A549 (cell line): ENCODE measurements around the gene ANAPC7. TPM values are rescaled to one million over a fixed set of nuclear protein-coding genes. Genes with fewer than 3 reads are reported as not detected.

Experiments used
- ATAC-seq, 2 experiments: fragments of 200-7000 bp in 1 of 2; fragments of >200 bp in 1 of 2; cut with Nextera tagmentation in 1 of 2; cut with Tn5 transposase in 1 of 2; 3 replicates each; pipeline versions ENCODE4 v1.8.0 to v1.9.1; 2018 to 2020; ENCODE audit warnings: mild to moderate bottlenecking in 1 of 2, moderate library complexity in 1 of 2
- CTCF ChIA-PET: fragments of 300-600 bp; sonication (Branson Sonifier 250); formaldehyde crosslinking; extraction: SDS; loops from one replicate; lab custom pipeline; 2021; ENCODE audit warnings: antibody characterized with exemption, inconsistent platforms; lab: Yijun Ruan, JAX
- POLR2A ChIA-PET: fragments of 350-600 bp; formaldehyde crosslinking; extraction: SDS; loops from one replicate; lab custom pipeline; 2021; ENCODE audit warnings: antibody characterized with exemption, inconsistent platforms; lab: Yijun Ruan, JAX
- DNase-seq, 2 experiments: peaks; one replicate each; pipeline versions ENCODE4 v3.0.0 to v3.0.0-alpha.2; 2011 to 2016; ENCODE audit warnings: low read depth in 1 of 2, low spot score in 1 of 2
- FAIRE-seq: peaks from 2 replicates; lab custom pipeline; 2011; peaks lifted over from hg19 to GRCh38; lab: Jason Lieb, UNC
- H3K27ac ChIP-seq, 2 experiments: fragments of >200 bp; sonication (Bioruptor Twin); formaldehyde crosslinking; 3 replicates each; pipeline ENCODE4 v1.5.1; 2016 to 2017
- H3K4me1 ChIP-seq: fragments of >200 bp; sonication (Bioruptor Twin); formaldehyde crosslinking; 3 replicates; pipeline ENCODE4 v1.6.1; 2016
- H3K4me2 ChIP-seq: fragments of >200 bp; sonication (Bioruptor Twin); formaldehyde crosslinking; 3 replicates; pipeline ENCODE4 v1.6.1; 2016
- H3K4me3 ChIP-seq: fragments of >200 bp; sonication (Bioruptor Twin); formaldehyde crosslinking; 3 replicates; pipeline ENCODE4 v1.5.1; 2016
- H3K9me3 ChIP-seq: fragments of >200 bp; sonication (Bioruptor Twin); formaldehyde crosslinking; 3 replicates; pipeline ENCODE4 v1.6.1; 2016
- BCL3 ChIP-seq: fragments of >200 bp; sonication (Bioruptor Twin); formaldehyde crosslinking; IDR thresholded peaks from 3 replicates; pipeline ENCODE4 v1.6.1; 2016
- CEBPB ChIP-seq, 2 experiments: fragments of >200 bp in 1 of 2; sonication (Bioruptor Twin) in 1 of 2; formaldehyde crosslinking in 1 of 2; IDR thresholded peaks; 2 replicates each; pipeline ENCODE4 v1.6.1; 2012 to 2016
- CHD2 ChIP-seq: fragments of 150-350 bp; IDR thresholded peaks from 2 replicates; pipeline ENCODE4 v1.6.1; 2014; ENCODE audit warnings: low read length; ENCODE audit not compliant: partially characterized antibody
- HOXB13 ChIP-seq: fragments of 250-450 bp; sonication (Bioruptor Pico); IDR thresholded peaks from 2 replicates; pipeline ENCODE4 v1.5.0; 2020; ENCODE audit warnings: low read depth, mild to moderate bottlenecking, moderate library complexity
- JUN ChIP-seq, 2 experiments: fragments of >200 bp; sonication (Bioruptor Twin); formaldehyde crosslinking; IDR thresholded peaks; 2 replicates in 1 of 2; 3 replicates in 1 of 2; pipeline ENCODE4 v1.6.1; 2016 to 2017
- KDM5A ChIP-seq: fragments of 200-600 bp; sonication (generic); IDR thresholded peaks from 2 replicates; pipeline ENCODE4 v1.6.1; 2016; ENCODE audit warnings: antibody characterized with exemption, mild to moderate bottlenecking
- MAX ChIP-seq: IDR thresholded peaks from 2 replicates; pipeline ENCODE4 v1.6.1; 2012
- NFE2L2 ChIP-seq: fragments of 150-350 bp; conservative IDR thresholded peaks from 2 replicates; pipeline ENCODE4 v1.6.1; 2014; ENCODE audit warnings: low read length
- PHF8 ChIP-seq: fragments of 200-600 bp; sonication (generic); IDR thresholded peaks from 2 replicates; pipeline ENCODE4 v1.6.1; 2016; ENCODE audit warnings: low read depth, mild to moderate bottlenecking, antibody characterized with exemption, moderate library complexity, borderline replicate concordance
- POLR2A ChIP-seq: IDR thresholded peaks from 2 replicates; pipeline ENCODE4 v1.6.1; 2012; ENCODE audit warnings: mild to moderate bottlenecking, low read length
- RAD21 ChIP-seq, 2 experiments: fragments of >200 bp in 1 of 2; sonication (Bioruptor Twin) in 1 of 2; formaldehyde crosslinking in 1 of 2; IDR thresholded peaks in 1 of 2; conservative IDR thresholded peaks in 1 of 2; 2 replicates in 1 of 2; 3 replicates in 1 of 2; pipeline ENCODE4 v1.6.1; 2012 to 2018; ENCODE audit warnings: inconsistent platforms in 1 of 2
- REST ChIP-seq: fragments of 200-600 bp; sonication (generic); IDR thresholded peaks from 2 replicates; pipeline ENCODE4 v1.6.1; 2016; ENCODE audit warnings: antibody characterized with exemption, mild to moderate bottlenecking, moderate library complexity
- SMC3 ChIP-seq: fragments of >200 bp; sonication (Bioruptor Twin); formaldehyde crosslinking; IDR thresholded peaks from 3 replicates; pipeline ENCODE4 v1.6.1; 2018; ENCODE audit warnings: inconsistent platforms
- TFCP2L1 ChIP-seq: fragments of 250-450 bp; sonication (Bioruptor Pico); IDR thresholded peaks from 2 replicates; pipeline ENCODE4 v1.5.0; 2021; ENCODE audit warnings: mild to moderate bottlenecking
- ZNF302 ChIP-seq: fragments of 250-450 bp; sonication (Bioruptor Pico); IDR thresholded peaks from 2 replicates; pipeline ENCODE4 v1.9.0; 2021; ENCODE audit warnings: inconsistent platforms, mild to moderate bottlenecking, moderate library complexity
- WGBS: methylation state at CpG from one replicate; pipeline ENCODE4 v1.1.6; 2017; ENCODE audit errors: missing lambda C conversion rate; 5-methylcytosine and 5-hydroxymethylcytosine counted together
- polyA plus RNA-seq, 4 experiments: library from polyadenylated mRNA; depleted of rRNA in 3 of 4; stranded (reverse); fragments of >200 nt; fragmentation: RNase III in 1 of 4; extraction: RNeasy Plus Mini Kit Qiagen cat#74134 plus additional on column Dnase treatment in 1 of 4; gene quantifications; 2 replicates in 3 of 4; 3 replicates in 1 of 4; pipeline ENCODE4 v1.2.3, GENCODE V29; 2011 to 2017
- TF ChIP-seq, protein P1 (sequence below): fragments of >200 bp; sonication (Bioruptor Twin); formaldehyde crosslinking; IDR thresholded peaks from 3 replicates; pipeline ENCODE4 v1.5.1; 2016
- TF ChIP-seq, protein P2 (sequence below): fragments of 250-450 bp; sonication (Bioruptor Pico); IDR thresholded peaks from 2 replicates; pipeline ENCODE4 v1.5.0; 2021; ENCODE audit warnings: mild to moderate bottlenecking, moderate library complexity, borderline replicate concordance

Gene ANAPC7
- polyA plus RNA-seq, 2 of the 4 experiments (the other 2 are of a cell fraction) = 66.1 to 122 TPM

- Histone ChIP-seq H3K9me3 (no peaks in the 10 kb centered on the region), H3K4me1 (peaks cover 13% of the 10 kb centered on the region; the same call in 1 of the 3 replicates), H3K27ac (peak within 1 kb of the TSS; percentile 88 to 98), H3K4me3 (peak within 1 kb of the TSS; percentile 73), H3K4me2 (peak within 1 kb of the TSS; percentile 76)
- POLR2A ChIA-PET = interaction anchor here (0.6 to 2.4 kb wide), 8 partner anchors 9 to 397 kb away, joined by 3 to 29 read pairs (median 4); partner anchors contain the start of genes CCDC63, FAM216A, GPN3 and TCTN1
- DNase-seq (peak; percentile 86 to 98), ATAC-seq (peak; percentile 97 to 100), FAIRE-seq (no peak)
- under 1% methylated on average over 42 of the region's 51 CpGs for WGBS
- TF ChIP-seq KDM5A = peak; percentile 32; the same call in 1 of the 2 replicates
- peak; percentile 84 to 89 for TF ChIP-seq RAD21 (conservative IDR thresholded peaks at IDR 0.05 in 1 of 2, IDR thresholded peaks at IDR 0.05 in 1 of 2)
- TF ChIP-seq HOXB13 (CRISPR knock-in tag) = no peak
- peak; percentile 88 for TF ChIP-seq MAX
- TF ChIP-seq REST = 0 out of 2 replicates have a peak, but pooled peaks have one; percentile 28
- peak; percentile 64 for TF ChIP-seq PHF8
- no peak for TF ChIP-seq ZNF302 (CRISPR knock-in tag)
- TF ChIP-seq NFE2L2 = no peak
- TF ChIP-seq, protein P1, sequence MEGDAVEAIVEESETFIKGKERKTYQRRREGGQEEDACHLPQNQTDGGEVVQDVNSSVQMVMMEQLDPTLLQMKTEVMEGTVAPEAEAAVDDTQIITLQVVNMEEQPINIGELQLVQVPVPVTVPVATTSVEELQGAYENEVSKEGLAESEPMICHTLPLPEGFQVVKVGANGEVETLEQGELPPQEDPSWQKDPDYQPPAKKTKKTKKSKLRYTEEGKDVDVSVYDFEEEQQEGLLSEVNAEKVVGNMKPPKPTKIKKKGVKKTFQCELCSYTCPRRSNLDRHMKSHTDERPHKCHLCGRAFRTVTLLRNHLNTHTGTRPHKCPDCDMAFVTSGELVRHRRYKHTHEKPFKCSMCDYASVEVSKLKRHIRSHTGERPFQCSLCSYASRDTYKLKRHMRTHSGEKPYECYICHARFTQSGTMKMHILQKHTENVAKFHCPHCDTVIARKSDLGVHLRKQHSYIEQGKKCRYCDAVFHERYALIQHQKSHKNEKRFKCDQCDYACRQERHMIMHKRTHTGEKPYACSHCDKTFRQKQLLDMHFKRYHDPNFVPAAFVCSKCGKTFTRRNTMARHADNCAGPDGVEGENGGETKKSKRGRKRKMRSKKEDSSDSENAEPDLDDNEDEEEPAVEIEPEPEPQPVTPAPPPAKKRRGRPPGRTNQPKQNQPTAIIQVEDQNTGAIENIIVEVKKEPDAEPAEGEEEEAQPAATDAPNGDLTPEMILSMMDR = peak; percentile 73
- peak; percentile 47 to 85; a peak in 4 of 5 replicates for TF ChIP-seq JUN (IDR thresholded peaks at IDR 0.05)
- peak; percentile 50; the same call in 1 of the 2 replicates for TF ChIP-seq POLR2A
- peak; percentile 73; the same call in 1 of the 2 replicates for TF ChIP-seq TFCP2L1
- TF ChIP-seq CHD2 = no peak
- TF ChIP-seq, protein P2, sequence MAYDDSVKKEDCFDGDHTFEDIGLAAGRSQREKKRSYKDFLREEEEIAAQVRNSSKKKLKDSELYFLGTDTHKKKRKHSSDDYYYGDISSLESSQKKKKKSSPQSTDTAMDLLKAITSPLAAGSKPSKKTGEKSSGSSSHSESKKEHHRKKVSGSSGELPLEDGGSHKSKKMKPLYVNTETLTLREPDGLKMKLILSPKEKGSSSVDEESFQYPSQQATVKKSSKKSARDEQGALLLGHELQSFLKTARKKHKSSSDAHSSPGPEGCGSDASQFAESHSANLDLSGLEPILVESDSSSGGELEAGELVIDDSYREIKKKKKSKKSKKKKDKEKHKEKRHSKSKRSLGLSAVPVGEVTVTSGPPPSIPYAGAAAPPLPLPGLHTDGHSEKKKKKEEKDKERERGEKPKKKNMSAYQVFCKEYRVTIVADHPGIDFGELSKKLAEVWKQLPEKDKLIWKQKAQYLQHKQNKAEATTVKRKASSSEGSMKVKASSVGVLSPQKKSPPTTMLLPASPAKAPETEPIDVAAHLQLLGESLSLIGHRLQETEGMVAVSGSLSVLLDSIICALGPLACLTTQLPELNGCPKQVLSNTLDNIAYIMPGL = no peak
- TF ChIP-seq SMC3 = peak; percentile 59
- TF ChIP-seq BCL3 = peak; percentile 68; the same call in 1 of the 3 replicates
- TF ChIP-seq CEBPB (IDR thresholded peaks at IDR 0.05) = peak in 1 of 2 experiments; percentile 29; a peak in 1 of 4 replicates
- TF ChIP-seq, all 56 proteins: peak for 12
- CTCF ChIA-PET = interaction anchor here (0.6 to 12.5 kb wide), 58 partner anchors 9 to 1997 kb away, joined by 3 to 160 read pairs (median 4); partner anchors contain the start of genes ANAPC7, FAM216A and GPN3
These were observed 46.4 kb upstream of the ANAPC7 start, which contains the start of gene ARPC3 for GRCh38 chr12:110449799-110450497. Gene ARPC3 (minus strand): TSS chr12:110450337. CDS start chr12:110450260, 77 bp downstream.
